ENCODE data around the gene HLA-DRB5. TPM values are rescaled to one million over a fixed set of nuclear protein-coding genes. Genes with fewer than 3 reads are reported as not detected.

HLA-DRB5 gene
- total RNA-seq: 174 and 184 TPM in 2 replicates
- total RNA-seq (2013): 108 TPM
- polyA plus RNA-seq: 23.8 and 112 TPM in 2 replicates
- 19.5 and 31.8 TPM in 2 replicates for polyA minus RNA-seq

GRCh38 chr6:32529697-32530430 lies at the start of gene HLA-DRB5:
TSS of gene HLA-DRB5 (minus strand) at chr6:32530287. CDS start at chr6:32530224, 63 bp downstream.
- H4K20me1 ChIP-seq (ENCODE audit: control insufficient read depth, insufficient read depth, low read length, poor library complexity, severe bottlenecking): no peaks in the 10 kb centered on the region
- Mint-ChIP-seq H3K4me3 (peak within 1 kb of the TSS; percentile 94), H3K4me1 (peaks cover 27% of the 10 kb centered on the region), H3K9me3 (ENCODE audit: insufficient read depth) (no peaks in the 10 kb centered on the region), H3K27ac (peak within 1 kb of the TSS; percentile 100), H3K27me3 (no peaks in the 10 kb centered on the region)
- ChIA-PET POLR2A (interaction anchor here (0.6 to 2.6 kb wide), 12 partner anchors 56 to 137 kb away, joined by 3 to 55 read pairs (median 4); partner anchors contain the start of genes HLA-DQA1, HLA-DQB1, HLA-DRA and HLA-DRB1), CTCF (interaction anchor here (0.8 kb wide), 1 partner anchor 59 kb away, joined by 3 read pairs; the partner anchor contains the start of gene HLA-DRB1)
- peak; percentile 74 for ATAC-seq (ENCODE audit: low read depth)
- H3K27ac ChIP-seq (ENCODE audit: low read length in 2 of 2): peak within 1 kb of the TSS; percentile 79 to 94
- H3K9me3 ChIP-seq (ENCODE audit: control extremely low read depth in 1 of 3, control insufficient read depth in 2 of 3, insufficient read depth in 1 of 3, low read length in 2 of 3): no peaks in the 10 kb centered on the region
- H2AFZ ChIP-seq (ENCODE audit: insufficient read depth, low read depth, low read length, poor library complexity, severe bottlenecking): no peak within 1 kb of the TSS
- no CpG with 5 or more reads among the region's 4 CpGs for WGBS (ENCODE audit: insufficient coverage)
- no peaks in the 10 kb centered on the region for H3K27me3 ChIP-seq (replicated peaks in 1 of 4; ENCODE audit: control extremely low read depth in 1 of 4, control insufficient read depth in 3 of 4, insufficient read depth in 4 of 4, low read length in 3 of 4)
- TF ChIP-seq EZH2 (IDR thresholded peaks at IDR 0.05; ENCODE audit: borderline replicate concordance, insufficient read depth, low read depth, low read length, poor library complexity, severe bottlenecking) (no peak), CTCF (IDR thresholded peaks at IDR 0.05) (no peak)
- H3K36me3 ChIP-seq (replicated peaks in 1 of 2; ENCODE audit: control extremely low read depth in 1 of 2, control insufficient read depth in 1 of 2, extremely low read depth in 1 of 2, insufficient read depth in 2 of 2, low read length in 1 of 2): no peaks in the 10 kb centered on the region
- DNase-seq: peak; percentile 85
- peak within 1 kb of the TSS; percentile 56 to 74 (median 62) for H3K4me3 ChIP-seq (ENCODE audit: control extremely low read depth in 1 of 5, extremely low read depth in 1 of 5, insufficient read depth in 1 of 5, low read depth in 2 of 5, low read length in 4 of 5)
- peak within 1 kb of the TSS; percentile 69 for H3K9ac ChIP-seq (ENCODE audit: low read length)
- H3K4me1 ChIP-seq (ENCODE audit: control insufficient read depth in 2 of 2, insufficient read depth in 2 of 2, low read length in 2 of 2): peaks cover 4 to 10% of the 10 kb centered on the region in 2 donors
- peak within 1 kb of the TSS; percentile 46 for H3K4me2 ChIP-seq (replicated peaks; ENCODE audit: low read depth, low read length, poor library complexity, severe bottlenecking)
- intact Hi-C loops (cut with micrococcal nuclease): loop anchor here (2.0 kb wide), 2 partner anchors 47 to 57 kb away; no protein-coding TSS in a partner anchor
- H3K79me2 ChIP-seq (ENCODE audit: control insufficient read depth, insufficient read depth, low read length): peaks cover 8% of the 10 kb centered on the region

- no peak overlapping the region for H3K4me3 ChIP-seq (ENCODE audit: control extremely low read depth in 1 of 5, extremely low read depth in 1 of 5, insufficient read depth in 1 of 5, low read depth in 2 of 5, low read length in 4 of 5)
- Mint-ChIP-seq H3K27me3 (no peaks in the 10 kb centered on the region), H3K4me3 (no peak overlapping the region), H3K27ac (peak overlapping the region; percentile 77), H3K9me3 (ENCODE audit: insufficient read depth) (no peaks in the 10 kb centered on the region), H3K4me1 (peaks cover 41% of the 10 kb centered on the region)
- H3K79me2 ChIP-seq (ENCODE audit: control insufficient read depth, insufficient read depth, low read length): peaks cover 10% of the 10 kb centered on the region
- H3K36me3 ChIP-seq (replicated peaks in 1 of 2; ENCODE audit: control extremely low read depth in 1 of 2, control insufficient read depth in 1 of 2, extremely low read depth in 1 of 2, insufficient read depth in 2 of 2, low read length in 1 of 2): peaks cover 1 to 32% of the 10 kb centered on the region in 2 experiments
- H3K4me2 ChIP-seq (replicated peaks; ENCODE audit: low read depth, low read length, poor library complexity, severe bottlenecking): no peak overlapping the region
- intact Hi-C loops (cut with micrococcal nuclease): loop anchor here (10.0 kb wide), 1 partner anchor 94 kb away; no protein-coding TSS in a partner anchor
- no peak for DNase-seq
- ATAC-seq (ENCODE audit: low read depth): no peak
- H3K9ac ChIP-seq (ENCODE audit: low read length): no peak overlapping the region
- ChIA-PET CTCF (no interaction called here), POLR2A (no interaction called here)
- no peaks in the 10 kb centered on the region for H3K27me3 ChIP-seq (replicated peaks in 1 of 4; ENCODE audit: control extremely low read depth in 1 of 4, control insufficient read depth in 3 of 4, insufficient read depth in 4 of 4, low read length in 3 of 4)
- H4K20me1 ChIP-seq (ENCODE audit: control insufficient read depth, insufficient read depth, low read length, poor library complexity, severe bottlenecking): no peaks in the 10 kb centered on the region
- no peak overlapping the region for H2AFZ ChIP-seq (ENCODE audit: insufficient read depth, low read depth, low read length, poor library complexity, severe bottlenecking)
- H3K4me1 ChIP-seq (ENCODE audit: control insufficient read depth in 2 of 2, insufficient read depth in 2 of 2, low read length in 2 of 2): peaks cover 0 to 11% of the 10 kb centered on the region in 2 donors
- TF ChIP-seq EZH2 (IDR thresholded peaks at IDR 0.05; ENCODE audit: borderline replicate concordance, insufficient read depth, low read depth, low read length, poor library complexity, severe bottlenecking): no peak
- TF ChIP-seq CTCF (IDR thresholded peaks at IDR 0.05): no peak
- no peaks in the 10 kb centered on the region for H3K9me3 ChIP-seq (ENCODE audit: control extremely low read depth in 1 of 3, control insufficient read depth in 2 of 3, insufficient read depth in 1 of 3, low read length in 2 of 3)
- no peak overlapping the region for H3K27ac ChIP-seq (ENCODE audit: low read length in 2 of 2)
- WGBS (ENCODE audit: insufficient coverage): 0% methylated on average over 2 of the region's 3 CpGs
These were observed 48.9 kb upstream of the HLA-DRB5 start for GRCh38 chr6:32578962-32579361.

All from B cell (primary cell).